Uterus (tissue), 4 donors: ENCODE data around the gene PSMD10. TPM values are rescaled to one million over a fixed set of nuclear protein-coding genes. Genes with fewer than 3 reads are reported as not detected.

ENCODE experiments used
- DNase-seq, 2 donors: peaks; one replicate each; pipeline ENCODE4 v3.0.0-alpha.2; 2019 to 2020
- H3K27ac ChIP-seq, 2 donors: fragments of 200-600 bp; sonication (generic); 1 replicate in 1 of 2; 2 replicates in 1 of 2; pipeline ENCODE4 v1.5.1; 2016 to 2018
- H3K27me3 ChIP-seq, 2 donors: fragments of 200-600 bp; sonication (generic); one replicate each; pipeline ENCODE4 v1.5.1; 2018 to 2019; ENCODE audit warnings: control low read depth in 1 of 2
- H3K36me3 ChIP-seq, 2 donors: fragments of 200-600 bp; sonication (generic); one replicate each; pipeline ENCODE4 v1.5.1; 2019; ENCODE audit warnings: control low read depth in 1 of 2
- H3K4me1 ChIP-seq, 2 donors: fragments of 200-600 bp; sonication (generic); one replicate each; pipeline ENCODE4 v1.5.1; 2018 to 2019; ENCODE audit warnings: control low read depth in 1 of 2
- H3K4me3 ChIP-seq, 2 donors: fragments of 200-600 bp; sonication (generic); 1 replicate in 1 of 2; 2 replicates in 1 of 2; pipeline ENCODE4 v1.5.1; 2018 to 2019; ENCODE audit warnings: mild to moderate bottlenecking in 1 of 2
- H3K9me3 ChIP-seq, 2 donors: fragments of 200-600 bp; sonication (generic); one replicate each; pipeline ENCODE4 v1.5.1; 2019; ENCODE audit warnings: control low read depth in 1 of 2
- POLR2A ChIP-seq, 2 donors: fragments of 450-650 bp; IDR thresholded peaks; one replicate each; pipeline ENCODE4 v1.6.1; 2016; ENCODE audit warnings: antibody characterized with exemption in 2 of 2, mild to moderate bottlenecking in 1 of 2, moderate library complexity in 1 of 2
- intact Hi-C: fragments of 100-400 bp; cut with DNase I; formaldehyde crosslinking; loops from one replicate; pipeline ENCODE4 v1.15.1; 2023; ENCODE audit warnings: low total_unique reads
- total RNA-seq, 4 donors: library from RNA; depleted of rRNA in 3 of 4; stranded (reverse); fragments of >200 nt in 3 of 4; gene quantifications; one replicate each; pipeline versions ENCODE4 v1.1.0 to v1.2.4, GENCODE V29; 2014 to 2023
- TF ChIP-seq, protein P1 (sequence below), 4 experiments: fragments of 200-600 bp in 2 of 4; fragments of 450-650 bp in 2 of 4; sonication (generic) in 2 of 4; IDR thresholded peaks; one replicate each; pipeline ENCODE4 v1.5.1; 2016 to 2019; ENCODE audit warnings: antibody characterized with exemption in 4 of 4, mild to moderate bottlenecking in 2 of 4, moderate library complexity in 1 of 4
- donor health status: DM: yes; HTN: yes; CAD: no.

Gene PSMD10
- total RNA-seq, 4 donors from 2014 or later, result 19.1 to 89.9 (median 43.6) TPM

DNA sequence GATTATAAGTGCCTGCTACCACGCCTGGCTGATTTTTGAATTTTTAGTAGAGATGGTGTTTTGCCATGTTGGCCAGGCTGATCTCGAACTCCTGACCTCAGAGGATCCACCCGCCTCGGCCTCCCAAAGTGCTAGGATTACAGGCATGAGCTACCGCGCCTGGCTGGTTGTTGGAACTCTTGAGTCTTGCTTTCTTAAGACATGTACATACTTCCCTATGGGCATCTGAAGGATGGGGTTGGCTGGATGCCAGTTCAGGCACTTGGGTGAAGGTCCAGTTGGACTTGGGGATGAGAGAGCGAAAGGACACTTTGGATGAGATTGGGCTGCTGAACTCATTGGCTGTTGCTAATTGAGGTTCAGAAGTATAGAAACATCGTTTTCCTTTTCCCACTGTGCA lies 40.7 kb upstream of the PSMD10 start:
- intact Hi-C loops, result no loop called here
- H3K9me3 ChIP-seq, result no peaks in the 10 kb centered on the region
- DNase-seq, result no peak
- H3K27ac ChIP-seq, result no peak overlapping the region
- TF ChIP-seq, protein P1, sequence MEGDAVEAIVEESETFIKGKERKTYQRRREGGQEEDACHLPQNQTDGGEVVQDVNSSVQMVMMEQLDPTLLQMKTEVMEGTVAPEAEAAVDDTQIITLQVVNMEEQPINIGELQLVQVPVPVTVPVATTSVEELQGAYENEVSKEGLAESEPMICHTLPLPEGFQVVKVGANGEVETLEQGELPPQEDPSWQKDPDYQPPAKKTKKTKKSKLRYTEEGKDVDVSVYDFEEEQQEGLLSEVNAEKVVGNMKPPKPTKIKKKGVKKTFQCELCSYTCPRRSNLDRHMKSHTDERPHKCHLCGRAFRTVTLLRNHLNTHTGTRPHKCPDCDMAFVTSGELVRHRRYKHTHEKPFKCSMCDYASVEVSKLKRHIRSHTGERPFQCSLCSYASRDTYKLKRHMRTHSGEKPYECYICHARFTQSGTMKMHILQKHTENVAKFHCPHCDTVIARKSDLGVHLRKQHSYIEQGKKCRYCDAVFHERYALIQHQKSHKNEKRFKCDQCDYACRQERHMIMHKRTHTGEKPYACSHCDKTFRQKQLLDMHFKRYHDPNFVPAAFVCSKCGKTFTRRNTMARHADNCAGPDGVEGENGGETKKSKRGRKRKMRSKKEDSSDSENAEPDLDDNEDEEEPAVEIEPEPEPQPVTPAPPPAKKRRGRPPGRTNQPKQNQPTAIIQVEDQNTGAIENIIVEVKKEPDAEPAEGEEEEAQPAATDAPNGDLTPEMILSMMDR (IDR thresholded peaks at IDR 0.05), result no peak
- no peak for TF ChIP-seq POLR2A (IDR thresholded peaks at IDR 0.05)
- no peak overlapping the region for H3K4me3 ChIP-seq
- no peaks in the 10 kb centered on the region for H3K4me1 ChIP-seq
- no peaks in the 10 kb centered on the region for H3K27me3 ChIP-seq
- H3K36me3 ChIP-seq, result no peaks in the 10 kb centered on the region

DNA sequence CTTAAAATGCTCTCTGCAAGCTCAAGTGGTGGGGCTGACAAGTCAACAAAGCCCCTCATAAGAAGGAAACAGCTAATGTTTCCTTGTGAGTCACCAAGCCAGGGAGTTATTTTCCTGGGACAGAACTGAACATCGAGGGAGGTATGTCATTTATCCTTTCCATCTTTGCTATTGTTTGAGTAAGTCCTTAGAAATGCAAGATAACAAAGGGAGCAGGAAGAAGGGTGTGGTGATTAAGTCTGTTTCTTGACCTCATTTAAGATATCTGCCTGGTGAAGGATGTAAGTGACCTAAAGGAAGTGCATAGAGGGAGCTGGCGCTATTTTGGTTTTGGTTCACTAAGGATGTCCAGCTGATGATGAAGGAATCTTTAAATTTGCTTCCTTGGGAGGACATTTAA lies 40.1 kb upstream of the PSMD10 start:
- TF ChIP-seq, protein P1 (IDR thresholded peaks at IDR 0.05), result no peak
- TF ChIP-seq POLR2A (IDR thresholded peaks at IDR 0.05), result no peak
- Histone ChIP-seq H3K27me3 (no peaks in the 10 kb centered on the region), H3K4me1 (no peaks in the 10 kb centered on the region), H3K4me3 (no peak overlapping the region), H3K9me3 (no peaks in the 10 kb centered on the region), H3K27ac (no peak overlapping the region), H3K36me3 (no peaks in the 10 kb centered on the region)
- DNase-seq, result no peak
- intact Hi-C loops, result no loop called here

DNA sequence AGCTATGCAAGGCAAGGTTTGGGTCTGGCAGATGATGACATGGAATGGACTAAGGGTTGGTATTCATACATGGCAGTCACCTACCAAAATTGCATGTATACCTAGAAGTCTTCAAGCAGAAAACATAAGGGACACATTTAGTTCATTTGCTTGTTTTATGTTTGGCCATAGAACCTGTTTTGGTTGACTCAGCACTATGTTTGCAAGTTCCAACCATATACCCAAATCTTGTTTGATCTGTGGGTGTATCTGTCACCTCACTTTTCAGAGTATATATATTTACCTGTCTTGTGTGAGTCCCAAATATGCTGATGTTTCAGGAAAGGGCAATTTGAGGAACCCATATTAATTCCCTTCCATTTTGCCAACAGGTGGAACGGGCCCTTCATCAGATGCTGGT lies 39.5 kb upstream of the PSMD10 start:
- Histone ChIP-seq H3K4me3 (no peak overlapping the region), H3K9me3 (no peaks in the 10 kb centered on the region), H3K27me3 (no peaks in the 10 kb centered on the region), H3K36me3 (no peaks in the 10 kb centered on the region), H3K4me1 (no peaks in the 10 kb centered on the region), H3K27ac (no peak overlapping the region)
- DNase-seq, result no peak
- no peak for TF ChIP-seq POLR2A (IDR thresholded peaks at IDR 0.05)
- TF ChIP-seq, protein P1 (IDR thresholded peaks at IDR 0.05), result no peak
- intact Hi-C loops, result no loop called here

DNA sequence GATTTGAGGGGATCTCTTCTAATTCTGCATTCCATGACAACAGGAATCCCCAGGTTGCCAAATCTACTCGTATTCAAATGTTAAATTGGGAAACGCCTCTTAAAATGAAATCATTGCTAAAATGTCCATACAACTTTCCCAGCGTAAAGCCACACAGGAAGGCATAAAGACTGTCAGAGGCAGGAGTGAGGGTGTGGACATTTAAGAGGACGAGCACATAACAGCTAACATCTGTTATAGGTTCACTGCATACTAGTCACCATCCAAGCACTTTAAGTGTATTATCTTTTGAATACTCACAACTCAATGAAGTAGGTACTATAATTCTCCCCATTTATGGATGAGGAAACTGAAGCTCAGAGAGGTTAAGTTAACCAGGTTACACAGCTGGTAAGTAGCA lies 35.8 kb upstream of the PSMD10 start:
- no peak overlapping the region for H3K27ac ChIP-seq
- H3K36me3 ChIP-seq, result no peaks in the 10 kb centered on the region
- no peak overlapping the region for H3K4me3 ChIP-seq
- no peaks in the 10 kb centered on the region for H3K27me3 ChIP-seq
- TF ChIP-seq POLR2A (IDR thresholded peaks at IDR 0.05), result no peak
- TF ChIP-seq, protein P1 (IDR thresholded peaks at IDR 0.05), result no peak
- H3K4me1 ChIP-seq, result no peaks in the 10 kb centered on the region
- H3K9me3 ChIP-seq, result no peaks in the 10 kb centered on the region
- no peak for DNase-seq
- intact Hi-C loops, result no loop called here

DNA sequence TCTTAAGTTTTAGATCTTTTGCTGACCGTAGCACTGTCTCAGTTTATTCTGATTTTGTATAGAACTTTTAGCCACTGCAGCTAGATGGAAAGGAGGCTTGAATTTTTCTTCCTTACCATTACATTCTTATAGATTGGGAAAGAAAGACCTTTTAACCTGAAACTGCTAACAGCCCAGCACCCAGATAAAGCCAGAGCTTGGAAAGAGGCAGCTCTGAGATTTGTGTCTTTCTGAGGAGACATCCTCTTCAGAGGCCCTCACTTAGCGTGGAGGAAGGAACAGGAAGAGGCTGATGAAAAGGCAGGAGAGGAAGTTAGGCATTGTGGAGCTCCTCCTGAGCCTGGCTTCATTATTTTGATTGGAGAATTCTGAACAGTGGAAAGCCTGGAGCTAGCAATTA lies 35.3 kb upstream of the PSMD10 start:
- no peak overlapping the region for H3K27ac ChIP-seq
- no peak overlapping the region for H3K4me3 ChIP-seq
- no peaks in the 10 kb centered on the region for H3K36me3 ChIP-seq
- intact Hi-C loops, result no loop called here
- no peaks in the 10 kb centered on the region for H3K4me1 ChIP-seq
- H3K27me3 ChIP-seq, result no peaks in the 10 kb centered on the region
- DNase-seq, result no peak
- TF ChIP-seq, protein P1 (IDR thresholded peaks at IDR 0.05), result no peak
- no peak for TF ChIP-seq POLR2A (IDR thresholded peaks at IDR 0.05)
- H3K9me3 ChIP-seq, result no peaks in the 10 kb centered on the region
